Upper lobe of left lung (tissue), 4 donors: ENCODE results near the gene KRTCAP2.

Source experiments
- CTCF ChIP-seq, 6 experiments: fragments of 450-650 bp in 4 of 6; fragments of 200-600 bp in 2 of 6; sonication (generic) in 2 of 6; IDR thresholded peaks; one replicate each; pipeline ENCODE4 v1.5.1; 2016 to 2019; ENCODE audit warnings: antibody characterized with exemption in 6 of 6
- EP300 ChIP-seq, 4 donors: sonication (generic); formaldehyde crosslinking; IDR thresholded peaks; one replicate each; pipeline ENCODE4 v1.5.1; 2017; ENCODE audit warnings: antibody characterized with exemption in 4 of 4, control low read depth in 2 of 4
- POLR2A ChIP-seq, 4 donors: fragments of 450-650 bp; IDR thresholded peaks; one replicate each; pipeline ENCODE4 v1.5.1; 2016 to 2017; ENCODE audit warnings: antibody characterized with exemption in 4 of 4, mild to moderate bottlenecking in 2 of 4
- POLR2AphosphoS5 ChIP-seq, 2 donors: sonication (generic); formaldehyde crosslinking; IDR thresholded peaks; one replicate each; pipeline ENCODE4 v1.5.1; 2017; ENCODE audit warnings: antibody characterized with exemption in 2 of 2

- TF ChIP-seq CTCF (IDR thresholded peaks at IDR 0.05) (no peak), POLR2AphosphoS5 (IDR thresholded peaks at IDR 0.05) (no peak), POLR2A (IDR thresholded peaks at IDR 0.05) (no peak), EP300 (IDR thresholded peaks at IDR 0.05) (no peak)
These were observed 11.3 kb upstream of the KRTCAP2 start for GRCh38 chr1:155184351-155184811.
